Skeletal muscle satellite cell (primary cell): Measurements from ENCODE around the gene FAM241A. TPM values are rescaled to one million over a fixed set of nuclear protein-coding genes. Genes with fewer than 3 reads are reported as not detected.
"Not testable (repeated sequence)": the region's sequence is repeated elsewhere in the genome, so short reads cannot be mapped to it uniquely, and the experiment has no call there.

Experiments used
- H3K27me3 ChIP-seq: 2 replicates; pipeline ENCODE4 v1.7.0; 2013; ENCODE audit warnings: low read length; ENCODE audit not compliant: control insufficient read depth, insufficient read depth
- H3K36me3 ChIP-seq: 2 replicates; pipeline ENCODE4 v1.7.0; 2013; ENCODE audit warnings: mild to moderate bottlenecking, control low read depth, low read length; ENCODE audit not compliant: insufficient read depth
- H3K4me1 ChIP-seq: 2 replicates; pipeline ENCODE4 v1.7.0; 2013; ENCODE audit warnings: low read length; ENCODE audit not compliant: control insufficient read depth, insufficient read depth
- H3K4me2 ChIP-seq: 2 replicates; pipeline ENCODE4 v1.7.0; 2013; ENCODE audit warnings: mild to moderate bottlenecking, low read length
- H3K4me3 ChIP-seq: 2 replicates; pipeline ENCODE4 v1.7.0; 2013; ENCODE audit warnings: low read length
- H3K9ac ChIP-seq: 2 replicates; pipeline ENCODE4 v1.7.0; 2013; ENCODE audit warnings: mild to moderate bottlenecking, low read depth, low read length, moderate library complexity
- H3K9me3 ChIP-seq: replicated peaks from 2 replicates; pipeline ENCODE4 v1.7.0; 2013; ENCODE audit warnings: mild to moderate bottlenecking, control low read depth, low read length
- total RNA-seq: library from RNA; depleted of rRNA; stranded (reverse); fragments of >200 nt; gene quantifications from 2 replicates; pipeline ENCODE4 v1.2.3, GENCODE V29; 2012; rRNA removed

FAM241A gene
- 5.0 and 5.6 TPM in 2 replicates for total RNA-seq

DNA sequence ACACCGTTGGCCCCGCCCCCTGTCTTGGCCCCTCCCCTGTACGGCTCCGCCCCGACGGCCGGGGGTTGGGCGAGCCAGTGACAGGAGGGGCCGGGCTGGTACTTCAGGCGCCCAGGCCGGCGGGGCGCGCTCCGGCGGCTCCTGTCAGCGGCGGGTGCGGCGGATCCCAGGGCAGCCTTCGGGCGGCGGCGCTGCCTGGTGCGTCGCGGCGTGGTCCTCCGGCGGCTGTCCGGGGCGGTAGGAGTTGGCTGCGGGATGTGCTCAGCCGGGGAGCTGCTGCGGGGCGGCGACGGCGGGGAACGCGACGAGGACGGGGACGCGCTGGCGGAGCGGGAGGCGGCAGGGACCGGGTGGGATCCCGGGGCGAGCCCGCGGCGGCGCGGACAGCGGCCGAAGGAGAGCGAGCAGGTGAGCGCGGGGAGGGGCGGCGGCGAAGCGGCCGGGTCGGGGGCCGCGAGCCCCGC, at the start of gene FAM241A:
Gene FAM241A, plus strand, starts transcription at position 129 of the 464 bp plus-strand sequence. Its CDS starts 127 bp downstream, at position 256.
- Histone ChIP-seq H3K36me3 (no peaks in the 10 kb centered on the region), H3K27me3 (no peaks in the 10 kb centered on the region), H3K9ac (peak within 1 kb of the TSS; percentile 79), H3K9me3 (no peaks in the 10 kb centered on the region), H3K4me3 (peak within 1 kb of the TSS; percentile 90), H3K4me1 (peaks cover 6% of the 10 kb centered on the region), H3K4me2 (peak within 1 kb of the TSS; percentile 94)

DNA sequence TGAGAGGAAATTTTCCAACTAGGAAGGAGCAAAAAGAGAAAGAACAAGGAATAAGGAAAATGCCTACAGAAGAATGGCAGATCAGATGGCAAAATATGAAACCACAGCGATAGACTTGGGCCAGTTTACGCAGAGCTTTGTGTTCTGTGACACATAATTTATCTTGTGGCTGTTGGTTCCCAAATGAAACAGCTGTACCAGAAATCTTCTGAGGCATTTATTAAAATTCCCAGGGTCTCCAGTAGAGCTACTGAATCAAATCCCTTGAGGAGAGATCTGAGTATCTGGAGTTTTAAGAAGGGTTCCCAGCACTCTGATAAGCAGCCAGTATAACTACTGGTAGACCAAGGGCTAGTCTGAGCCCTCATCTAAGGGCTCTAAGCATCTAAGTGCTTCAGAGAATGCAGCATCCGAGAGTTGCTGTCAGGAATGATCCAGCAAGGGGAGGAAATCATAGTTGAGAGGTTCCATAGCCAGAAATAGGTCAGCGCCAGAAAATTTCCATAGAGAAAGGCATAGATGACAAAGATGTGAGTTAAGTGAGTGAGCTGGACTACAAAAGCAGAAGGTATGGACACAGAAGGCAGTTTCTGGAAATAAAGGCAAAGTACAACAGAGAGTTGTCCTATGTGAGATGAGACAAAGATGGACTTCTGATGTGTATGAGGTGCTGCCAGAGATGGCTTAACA, 46.3 kb upstream of the FAM241A start:
- Histone ChIP-seq H3K9ac (no peak overlapping the region), H3K9me3 (no peaks in the 10 kb centered on the region), H3K4me1 (no peaks in the 10 kb centered on the region), H3K4me2 (no peak overlapping the region), H3K4me3 (no peak overlapping the region), H3K36me3 (no peaks in the 10 kb centered on the region), H3K27me3 (peaks cover 11% of the 10 kb centered on the region)

DNA sequence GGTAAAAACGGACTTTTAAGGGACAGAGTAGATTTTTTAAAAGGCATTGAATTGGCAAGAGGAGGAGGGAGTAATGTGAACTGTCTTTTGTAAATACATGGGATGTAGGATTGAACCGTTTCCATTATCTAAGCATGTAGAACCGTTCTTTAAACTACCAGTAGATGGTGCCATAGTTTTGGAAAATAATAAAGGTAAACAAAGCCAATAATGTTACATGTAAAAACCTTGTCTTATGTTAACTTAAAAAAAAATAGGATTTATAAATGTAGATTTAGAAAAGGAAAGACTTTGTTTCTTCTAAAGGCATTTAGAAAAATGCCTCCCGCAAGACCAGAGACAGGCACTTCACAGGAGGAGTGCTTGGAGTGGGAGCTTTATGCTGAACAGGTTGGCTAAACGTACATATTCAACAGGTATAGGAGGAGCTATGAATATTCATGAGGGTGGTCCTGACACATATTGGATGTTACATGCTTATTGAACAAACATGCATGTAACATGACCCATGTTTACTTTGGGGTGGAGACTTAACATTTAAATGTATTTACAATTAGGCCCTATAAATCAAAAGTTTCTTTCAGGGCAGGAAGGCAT, 45.5 kb upstream of the FAM241A start:
- Histone ChIP-seq H3K9me3 (no peaks in the 10 kb centered on the region), H3K9ac (no peak overlapping the region), H3K36me3 (no peaks in the 10 kb centered on the region), H3K27me3 (peaks cover 6% of the 10 kb centered on the region), H3K4me1 (no peaks in the 10 kb centered on the region), H3K4me3 (no peak overlapping the region), H3K4me2 (no peak overlapping the region)

DNA sequence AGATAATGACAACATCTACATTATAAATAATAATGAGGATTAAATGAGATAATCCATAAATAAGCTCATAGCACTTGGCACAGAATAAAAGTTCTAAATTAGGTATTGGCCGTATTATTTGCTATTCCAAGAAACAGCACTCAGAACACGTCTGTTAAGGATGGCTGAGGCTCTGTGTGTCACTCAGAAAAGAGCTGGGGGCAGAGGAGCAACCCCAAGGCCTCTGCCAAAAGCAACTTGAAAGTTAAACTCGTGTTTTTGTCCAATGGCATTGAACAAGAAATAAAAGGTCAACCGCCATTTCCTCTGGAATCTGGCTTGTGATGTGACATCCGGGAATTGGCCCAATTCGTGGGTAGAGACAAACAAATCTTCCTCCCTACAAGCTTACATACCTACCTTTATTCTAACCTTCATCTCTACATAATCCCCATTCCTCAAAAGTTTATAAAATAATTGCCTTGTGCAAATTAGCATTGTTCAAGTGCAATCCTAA, 42.3 kb upstream of the FAM241A start:
- Histone ChIP-seq H3K9me3 (no peaks in the 10 kb centered on the region), H3K4me1 (no peaks in the 10 kb centered on the region), H3K4me3 (no peak overlapping the region), H3K27me3 (no peaks in the 10 kb centered on the region), H3K36me3 (no peaks in the 10 kb centered on the region), H3K9ac (no peak overlapping the region), H3K4me2 (no peak overlapping the region)

DNA sequence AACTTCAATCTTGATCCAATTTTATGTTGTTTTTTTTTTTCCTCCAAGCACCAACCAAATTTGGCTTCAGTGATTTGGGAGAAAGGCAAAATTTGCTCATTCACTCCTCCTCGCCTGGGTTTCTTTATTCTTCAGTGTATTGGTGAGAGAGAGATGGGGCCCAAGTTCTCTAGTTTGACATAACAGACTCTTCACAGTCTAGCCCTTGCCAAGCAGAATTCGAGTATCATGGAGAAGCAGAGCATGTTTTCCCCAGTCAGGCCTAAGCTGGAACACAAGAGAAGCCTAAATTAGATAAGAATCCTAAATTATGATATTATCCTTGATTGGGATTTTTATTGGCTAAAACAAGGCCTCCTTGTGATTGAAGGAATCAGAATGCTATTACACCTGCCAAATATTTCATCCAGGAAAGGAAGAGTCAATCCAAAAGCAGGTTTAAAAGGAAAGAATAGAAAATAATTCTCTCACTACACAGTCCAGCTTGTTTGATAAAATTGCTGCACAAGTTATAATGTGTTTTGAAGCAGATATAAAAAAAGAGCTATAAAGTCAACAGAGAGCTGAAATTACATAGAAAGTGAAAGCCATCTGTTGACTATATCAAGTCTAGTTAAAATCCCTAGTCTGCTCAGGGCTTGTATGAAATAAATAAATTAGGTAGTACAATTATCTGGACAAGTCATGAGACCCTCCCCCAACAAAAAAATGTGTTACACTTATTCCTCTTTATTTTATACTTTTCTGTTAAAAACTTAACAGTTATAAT, 39.9 kb upstream of the FAM241A start:
- Histone ChIP-seq H3K9me3 (no peaks in the 10 kb centered on the region), H3K4me1 (no peaks in the 10 kb centered on the region), H3K36me3 (no peaks in the 10 kb centered on the region), H3K27me3 (no peaks in the 10 kb centered on the region), H3K4me3 (no peak overlapping the region), H3K4me2 (no peak overlapping the region), H3K9ac (no peak overlapping the region)

DNA sequence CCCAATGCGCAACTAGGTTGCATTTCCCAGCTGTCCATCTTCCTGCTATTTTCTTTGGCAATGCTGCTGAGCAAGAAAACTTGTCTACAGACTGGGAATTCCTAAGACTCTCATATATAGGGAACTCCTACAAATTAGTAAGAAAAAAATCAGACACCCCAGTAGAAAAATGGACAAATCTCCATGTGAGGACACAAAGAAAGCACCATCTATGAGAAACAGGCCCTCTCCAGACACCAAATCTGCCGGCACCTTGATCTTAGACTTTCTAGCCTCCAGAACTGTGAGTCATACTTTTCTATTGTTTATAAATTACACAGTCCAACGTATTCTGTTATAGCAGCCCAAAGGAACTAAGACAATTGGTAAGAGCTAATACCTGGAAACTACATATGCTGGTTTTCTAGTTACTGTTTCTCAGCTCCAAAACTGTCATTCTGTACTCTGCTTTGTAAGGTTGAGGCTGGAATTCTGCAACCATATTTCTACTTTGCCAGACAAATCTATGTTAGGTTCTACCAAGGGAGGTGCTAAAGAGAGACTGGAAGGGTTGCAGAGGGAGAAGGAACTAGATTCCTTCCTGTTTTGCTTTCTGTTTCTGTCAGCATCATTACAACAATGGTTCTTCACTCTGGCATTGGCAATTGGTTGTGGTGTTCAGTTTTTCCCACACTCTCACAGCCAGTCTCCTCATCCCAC, 35.7 kb upstream of the FAM241A start:
- H3K27me3 ChIP-seq, result no peaks in the 10 kb centered on the region
- no peak overlapping the region for H3K4me3 ChIP-seq
- no peaks in the 10 kb centered on the region for H3K9me3 ChIP-seq
- H3K4me1 ChIP-seq, result peaks cover 9% of the 10 kb centered on the region
- no peak overlapping the region for H3K9ac ChIP-seq
- H3K4me2 ChIP-seq, result no peak overlapping the region
- no peaks in the 10 kb centered on the region for H3K36me3 ChIP-seq

DNA sequence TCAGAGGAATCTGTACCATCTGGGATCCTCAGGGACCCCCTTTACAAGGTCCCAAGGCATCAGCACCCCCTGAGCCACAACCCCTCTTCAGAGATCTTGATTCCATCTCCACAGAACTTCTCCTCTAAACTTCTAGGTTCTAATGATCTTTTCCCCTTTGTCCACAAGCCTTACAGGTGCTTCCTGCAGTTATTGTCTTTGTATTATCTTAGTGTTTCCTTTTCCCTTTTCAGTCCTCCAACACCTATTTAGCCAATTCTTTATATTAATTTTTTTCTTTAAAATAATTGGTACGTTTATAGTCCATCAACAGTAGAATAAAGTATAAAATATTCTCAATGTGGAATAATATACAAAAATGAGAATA, 35.2 kb upstream of the FAM241A start:
- Histone ChIP-seq H3K9me3 (no peaks in the 10 kb centered on the region), H3K36me3 (no peaks in the 10 kb centered on the region), H3K4me2 (no peak overlapping the region), H3K4me1 (peaks cover 9% of the 10 kb centered on the region), H3K4me3 (no peak overlapping the region), H3K9ac (no peak overlapping the region), H3K27me3 (no peaks in the 10 kb centered on the region)

DNA sequence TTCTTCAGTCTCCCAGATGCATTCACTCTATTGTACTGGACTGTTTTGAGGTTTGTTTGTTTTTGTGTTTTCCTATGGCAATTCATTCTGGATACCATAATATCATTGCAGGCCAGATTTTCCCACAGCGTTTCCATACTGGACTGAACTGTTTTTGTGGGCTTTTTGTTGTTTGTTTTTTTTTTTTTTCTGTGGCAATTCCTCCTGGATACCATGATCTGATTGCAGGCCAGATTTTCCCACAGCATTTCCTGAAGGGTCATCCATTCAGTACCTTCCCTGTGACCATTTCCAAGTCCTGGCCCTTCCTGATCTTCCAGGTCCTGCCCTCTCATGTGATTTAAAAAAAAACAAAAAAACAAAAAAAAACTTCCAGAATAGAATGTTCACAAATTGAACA, 33.9 kb upstream of the FAM241A start:
- no peak overlapping the region for H3K9ac ChIP-seq
- H3K4me2 ChIP-seq, result no peak overlapping the region
- H3K4me3 ChIP-seq, result no peak overlapping the region
- no peaks in the 10 kb centered on the region for H3K9me3 ChIP-seq
- no peaks in the 10 kb centered on the region for H3K36me3 ChIP-seq
- peaks cover 9% of the 10 kb centered on the region for H3K4me1 ChIP-seq
- no peaks in the 10 kb centered on the region for H3K27me3 ChIP-seq

DNA sequence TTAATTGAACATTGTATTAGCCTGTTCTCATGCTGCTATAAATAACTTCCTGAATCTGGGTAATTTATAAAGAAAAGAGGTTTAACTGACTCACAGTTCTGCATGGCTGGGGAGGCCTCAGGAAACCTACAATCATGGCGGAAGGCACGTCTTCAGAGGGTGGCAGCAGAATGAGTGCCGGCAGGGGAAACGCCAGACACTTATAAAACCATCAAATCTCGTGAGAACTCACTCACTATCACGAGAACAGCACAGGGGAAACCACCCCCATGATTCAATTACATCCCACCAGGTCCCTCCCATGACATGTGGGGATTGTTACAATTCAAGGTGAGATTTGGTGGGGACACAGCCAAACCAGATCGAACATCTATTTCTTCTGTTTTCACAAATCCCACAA, 33.2 kb upstream of the FAM241A start:
- H3K9ac ChIP-seq, H3K4me3 ChIP-seq, H3K4me1 ChIP-seq: not testable (repeated sequence)

DNA sequence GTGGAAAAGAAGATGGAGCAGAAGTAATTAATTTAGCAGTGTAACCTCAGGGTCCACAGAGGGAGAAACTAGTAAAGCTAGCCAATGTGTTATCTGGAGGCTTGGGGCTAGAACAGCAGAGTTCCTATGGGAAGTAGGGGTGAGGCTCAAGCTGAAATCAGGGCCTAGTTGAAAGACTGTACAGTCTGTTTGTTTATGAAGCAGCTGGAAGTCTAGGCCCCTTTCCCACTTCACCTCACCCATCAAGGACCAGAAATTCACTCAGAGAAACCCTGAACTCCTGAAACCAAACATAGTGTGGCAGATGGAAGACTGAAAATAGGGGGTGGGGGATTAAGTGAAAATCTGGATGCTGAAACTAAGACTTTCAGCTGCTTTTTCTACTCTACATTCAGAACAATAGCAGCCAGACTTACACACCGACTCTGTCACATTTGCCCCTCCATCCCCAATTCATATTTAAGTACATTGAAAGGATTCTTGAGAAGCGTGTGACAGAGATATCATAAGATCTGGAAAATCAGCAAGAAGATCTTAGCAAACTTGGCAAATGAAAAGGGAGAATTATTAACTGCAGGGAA, 32.6 kb upstream of the FAM241A start:
- no peaks in the 10 kb centered on the region for H3K36me3 ChIP-seq
- H3K27me3 ChIP-seq, result no peaks in the 10 kb centered on the region
- peaks cover 9% of the 10 kb centered on the region for H3K4me1 ChIP-seq
- H3K9me3 ChIP-seq, result no peaks in the 10 kb centered on the region
- H3K4me3 ChIP-seq, result no peak overlapping the region
- no peak overlapping the region for H3K4me2 ChIP-seq
- H3K9ac ChIP-seq, result no peak overlapping the region

More for the DNA sequence above, 33.2 kb upstream of the FAM241A start:
- not testable (repeated sequence) for H3K36me3 ChIP-seq, H3K4me2 ChIP-seq, H3K27me3 ChIP-seq, H3K9me3 ChIP-seq

DNA sequence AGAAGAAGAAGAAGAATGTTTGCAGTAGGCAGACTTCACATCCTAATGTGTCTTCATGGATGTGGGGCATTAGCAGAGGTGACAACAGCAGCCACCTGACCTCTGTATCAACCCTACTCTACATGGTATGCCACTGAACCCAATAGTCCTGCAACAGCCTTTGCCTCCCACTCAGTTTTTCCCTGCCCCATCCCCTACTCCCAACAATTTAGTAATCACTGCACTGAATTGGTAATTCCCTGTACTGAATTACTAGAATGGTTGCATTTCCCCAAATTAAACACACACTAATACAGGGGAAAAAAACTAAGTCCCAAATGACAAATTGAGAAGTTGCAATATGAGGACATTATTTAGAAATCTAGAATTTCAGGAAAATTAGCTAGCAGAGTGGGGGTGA, 31.4 kb upstream of the FAM241A start:
- Histone ChIP-seq H3K27me3 (no peaks in the 10 kb centered on the region), H3K4me2 (no peak overlapping the region), H3K9me3 (no peaks in the 10 kb centered on the region), H3K9ac (no peak overlapping the region), H3K4me3 (no peak overlapping the region), H3K36me3 (no peaks in the 10 kb centered on the region), H3K4me1 (peaks cover 9% of the 10 kb centered on the region)
